Heart left ventricle (tissue), 13 donors: Measurements from ENCODE around the gene TCF7L2.

Source experiments
- POLR2A ChIP-seq, 2 donors: fragments of 450-650 bp; IDR thresholded peaks; one replicate each; pipeline ENCODE4 v1.6.1; 2017; ENCODE audit warnings: antibody characterized with exemption in 2 of 2, mild to moderate bottlenecking in 2 of 2, moderate library complexity in 2 of 2
- TF ChIP-seq, protein P1 (sequence below), 12 donors: fragments of 200-600 bp; sonication (generic) in 4 of 12; IDR thresholded peaks; one replicate each; pipeline versions ENCODE4 v1.5.0 to v1.8.0; 2018 to 2022; ENCODE audit warnings: antibody characterized with exemption in 12 of 12, mild to moderate bottlenecking in 5 of 12
- donor health status: ischemic (EF 13 %, LVEDD 7.1; RV severe dilation, severe dysfunction).
- donor health status: DM: no; HTN: yes; CAD: no.
- donor health status: DM: no; HTN: no; CAD: no.
- donor health status: ischemic (EF 25% LVEDD 6.9; RV normal size, moderate dysfunction).
- donor health status: ischemic (EF 25% LVEDD 5.7; RV mildly dilated, moderate dysfunction).
- donor health status: ischemic (EF 35%, LVEDD 5.7; RV mildly dilated, moderate dysfunction).
- donor health status: nonischemic (EF 11% LVEDD 7.7; RV severe dilation, severe dysfunction).
- donor health status: DM: yes; HTN: yes; CAD: no.
- donor health status: PGD.
- donor health status: ischemic (EF 29% LVEDD 5.4; RV normal size, mild dysfunction).
- donor health status: nonischemic (EF 23%, LVEDD 6.1; RV moderate dilation, normal function).

DNA sequence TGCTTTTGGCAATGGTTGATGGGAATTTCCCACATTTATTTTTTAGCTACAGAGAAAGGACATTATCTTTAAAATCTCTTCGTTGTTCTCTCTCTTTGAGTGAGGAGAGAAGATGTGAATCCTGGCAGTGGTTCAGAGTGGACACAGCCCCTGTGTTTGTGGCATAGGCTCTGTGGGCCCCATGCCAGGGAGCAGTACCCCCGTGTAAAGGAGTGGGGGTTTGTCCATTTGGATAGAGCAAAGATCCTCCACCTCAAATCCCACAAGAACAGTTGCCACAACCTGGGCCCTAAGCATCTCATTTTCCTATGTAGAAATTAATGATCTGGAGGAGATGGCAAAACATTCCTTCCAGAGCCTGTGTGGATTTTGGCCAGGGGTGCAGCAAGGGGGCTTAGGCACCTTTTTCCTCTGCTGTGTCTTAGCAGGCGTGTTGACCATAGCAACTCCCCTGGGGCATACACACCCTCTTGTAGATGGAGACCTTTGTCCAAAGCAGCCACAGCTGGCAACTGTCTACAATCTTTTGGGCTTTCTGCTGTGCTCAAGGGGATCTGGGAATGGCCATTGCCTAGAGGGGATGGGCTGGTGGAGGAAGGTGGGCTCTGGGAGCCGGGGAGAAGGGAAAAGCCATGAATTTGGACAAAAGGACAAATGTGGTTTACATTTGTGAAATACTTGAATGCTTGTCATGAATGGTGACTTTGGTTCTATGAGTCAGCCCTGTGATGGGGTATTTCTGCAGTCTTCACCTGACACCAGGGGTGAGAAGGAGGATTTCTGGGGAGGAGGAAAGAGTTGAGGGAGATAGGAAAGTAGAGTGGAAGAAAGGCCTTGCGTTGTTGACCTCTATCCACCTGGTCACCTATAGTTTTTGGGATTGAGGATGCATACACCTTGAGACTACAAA is 92.0 kb downstream of the TCF7L2 start:
- TF ChIP-seq, protein P1, sequence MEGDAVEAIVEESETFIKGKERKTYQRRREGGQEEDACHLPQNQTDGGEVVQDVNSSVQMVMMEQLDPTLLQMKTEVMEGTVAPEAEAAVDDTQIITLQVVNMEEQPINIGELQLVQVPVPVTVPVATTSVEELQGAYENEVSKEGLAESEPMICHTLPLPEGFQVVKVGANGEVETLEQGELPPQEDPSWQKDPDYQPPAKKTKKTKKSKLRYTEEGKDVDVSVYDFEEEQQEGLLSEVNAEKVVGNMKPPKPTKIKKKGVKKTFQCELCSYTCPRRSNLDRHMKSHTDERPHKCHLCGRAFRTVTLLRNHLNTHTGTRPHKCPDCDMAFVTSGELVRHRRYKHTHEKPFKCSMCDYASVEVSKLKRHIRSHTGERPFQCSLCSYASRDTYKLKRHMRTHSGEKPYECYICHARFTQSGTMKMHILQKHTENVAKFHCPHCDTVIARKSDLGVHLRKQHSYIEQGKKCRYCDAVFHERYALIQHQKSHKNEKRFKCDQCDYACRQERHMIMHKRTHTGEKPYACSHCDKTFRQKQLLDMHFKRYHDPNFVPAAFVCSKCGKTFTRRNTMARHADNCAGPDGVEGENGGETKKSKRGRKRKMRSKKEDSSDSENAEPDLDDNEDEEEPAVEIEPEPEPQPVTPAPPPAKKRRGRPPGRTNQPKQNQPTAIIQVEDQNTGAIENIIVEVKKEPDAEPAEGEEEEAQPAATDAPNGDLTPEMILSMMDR (IDR thresholded peaks at IDR 0.05): no peak
- no peak for TF ChIP-seq POLR2A (IDR thresholded peaks at IDR 0.05)
